ENCODE data around the gene TXLNA. TPM values are rescaled to one million over a fixed set of nuclear protein-coding genes. Genes with fewer than 3 reads are reported as not detected.

The TXLNA gene
- total RNA-seq, 3 donors from 2014 or later, result 38.7 to 51.8 (median 45.8) TPM

GRCh38 chr1:32170991-32171390 lies 8.5 kb upstream of the TXLNA start:
- intact Hi-C loops (cut with DNase I; ENCODE audit: low total_unique reads), result no loop called here
- H3K4me3 ChIP-seq, result no peak overlapping the region
- DNase-seq (ENCODE audit: low spot score in 2 of 2), result no peak
- H3K36me3 ChIP-seq, result peaks cover 22% of the 10 kb centered on the region
- TF ChIP-seq, protein P1, sequence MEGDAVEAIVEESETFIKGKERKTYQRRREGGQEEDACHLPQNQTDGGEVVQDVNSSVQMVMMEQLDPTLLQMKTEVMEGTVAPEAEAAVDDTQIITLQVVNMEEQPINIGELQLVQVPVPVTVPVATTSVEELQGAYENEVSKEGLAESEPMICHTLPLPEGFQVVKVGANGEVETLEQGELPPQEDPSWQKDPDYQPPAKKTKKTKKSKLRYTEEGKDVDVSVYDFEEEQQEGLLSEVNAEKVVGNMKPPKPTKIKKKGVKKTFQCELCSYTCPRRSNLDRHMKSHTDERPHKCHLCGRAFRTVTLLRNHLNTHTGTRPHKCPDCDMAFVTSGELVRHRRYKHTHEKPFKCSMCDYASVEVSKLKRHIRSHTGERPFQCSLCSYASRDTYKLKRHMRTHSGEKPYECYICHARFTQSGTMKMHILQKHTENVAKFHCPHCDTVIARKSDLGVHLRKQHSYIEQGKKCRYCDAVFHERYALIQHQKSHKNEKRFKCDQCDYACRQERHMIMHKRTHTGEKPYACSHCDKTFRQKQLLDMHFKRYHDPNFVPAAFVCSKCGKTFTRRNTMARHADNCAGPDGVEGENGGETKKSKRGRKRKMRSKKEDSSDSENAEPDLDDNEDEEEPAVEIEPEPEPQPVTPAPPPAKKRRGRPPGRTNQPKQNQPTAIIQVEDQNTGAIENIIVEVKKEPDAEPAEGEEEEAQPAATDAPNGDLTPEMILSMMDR (IDR thresholded peaks at IDR 0.05), result no peak
- no peak for TF ChIP-seq POLR2A (IDR thresholded peaks at IDR 0.05)
- TF ChIP-seq POLR2AphosphoS5 (IDR thresholded peaks at IDR 0.05), result no peak
- H3K27ac ChIP-seq, result no peak overlapping the region
- no peaks in the 10 kb centered on the region for H3K27me3 ChIP-seq
- no peaks in the 10 kb centered on the region for H3K9me3 ChIP-seq
- no peaks in the 10 kb centered on the region for H3K4me1 ChIP-seq

GRCh38 chr1:32172621-32173245 lies 6.7 kb upstream of the TXLNA start:
- intact Hi-C loops (cut with DNase I; ENCODE audit: low total_unique reads), result no loop called here
- TF ChIP-seq POLR2A (IDR thresholded peaks at IDR 0.05) (no peak), POLR2AphosphoS5 (IDR thresholded peaks at IDR 0.05) (no peak)
- TF ChIP-seq, protein P1 (IDR thresholded peaks at IDR 0.05), result no peak
- H3K27me3 ChIP-seq, result no peaks in the 10 kb centered on the region
- no peak overlapping the region for H3K27ac ChIP-seq
- peaks cover 15% of the 10 kb centered on the region for H3K36me3 ChIP-seq
- H3K9me3 ChIP-seq, result no peaks in the 10 kb centered on the region
- H3K4me3 ChIP-seq, result no peak overlapping the region
- no peak for DNase-seq (ENCODE audit: low spot score in 2 of 2)
- H3K4me1 ChIP-seq, result no peaks in the 10 kb centered on the region

- Histone ChIP-seq H3K4me1 (peaks cover 0 to 18% of the 10 kb centered on the region in 2 donors), H3K27ac (peak overlapping the region; percentile 91 to 98), H3K4me3 (peak overlapping the region; percentile 62 to 76 (median 71)), H3K36me3 (no peaks in the 10 kb centered on the region), H3K9me3 (no peaks in the 10 kb centered on the region), H3K27me3 (no peaks in the 10 kb centered on the region)
- intact Hi-C loops (cut with DNase I; ENCODE audit: low total_unique reads), result no loop called here
- no peak for DNase-seq (ENCODE audit: low spot score in 2 of 2)
- TF ChIP-seq POLR2A (IDR thresholded peaks at IDR 0.05), result no peak
- TF ChIP-seq, protein P1 (IDR thresholded peaks at IDR 0.05), result no peak
- TF ChIP-seq POLR2AphosphoS5 (IDR thresholded peaks at IDR 0.05), result no peak
Observed at GRCh38 chr1:32178380-32179192, 889 bp upstream of the TXLNA start.

DNA sequence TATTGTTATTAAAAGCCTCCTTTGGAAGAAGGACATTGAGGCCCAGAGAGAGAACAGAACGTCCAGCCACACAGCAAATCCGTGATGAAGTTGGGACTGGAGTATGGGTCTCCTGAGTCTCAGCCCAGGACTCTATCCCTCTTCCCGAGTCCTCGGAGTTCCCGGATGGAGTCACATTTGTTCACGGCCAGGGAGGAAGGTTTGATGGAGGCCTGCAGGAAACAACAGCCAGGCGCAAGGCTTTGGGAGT lies 357 bp upstream of the TXLNA start:
- peak overlapping the region; percentile 62 to 76 (median 71) for H3K4me3 ChIP-seq
- H3K4me1 ChIP-seq, result peaks cover 0 to 20% of the 10 kb centered on the region in 2 donors
- intact Hi-C loops (cut with DNase I; ENCODE audit: low total_unique reads), result no loop called here
- H3K9me3 ChIP-seq, result no peaks in the 10 kb centered on the region
- peak overlapping the region; percentile 91 to 98 for H3K27ac ChIP-seq
- H3K36me3 ChIP-seq, result no peaks in the 10 kb centered on the region
- no peak for TF ChIP-seq POLR2AphosphoS5 (IDR thresholded peaks at IDR 0.05)
- TF ChIP-seq POLR2A (IDR thresholded peaks at IDR 0.05), result no peak
- TF ChIP-seq, protein P1 (IDR thresholded peaks at IDR 0.05), result no peak
- no peaks in the 10 kb centered on the region for H3K27me3 ChIP-seq
- DNase-seq (ENCODE audit: low spot score in 2 of 2), result no peak
